ENCODE results near the gene SLC1A1. TPM values are rescaled to one million over a fixed set of nuclear protein-coding genes. Genes with fewer than 3 reads are reported as not detected.

Gene SLC1A1
- total RNA-seq, 1 experiment from 2014 or later, result 0.05 TPM

GRCh38 chr9:4550777-4551484, 60.7 kb downstream of the SLC1A1 start:
- POLR2A ChIA-PET, result no interaction called here
- intact Hi-C loops (cut with micrococcal nuclease; ENCODE audit: unreplicated experiment) (no loop called here), in situ Hi-C loops (cut with HindIII; ENCODE audit: low pct_unique_long_range_greater_than_20kb, low sequenced_read_pairs) (no loop called here)

GRCh38 chr9:4553951-4554381, 63.7 kb downstream of the SLC1A1 start:
- in situ Hi-C loops (cut with HindIII; ENCODE audit: low pct_unique_long_range_greater_than_20kb, low sequenced_read_pairs), result no loop called here
- Histone ChIP-seq H3K4me1 (ENCODE audit: control insufficient read depth, insufficient read depth, low read length) (no peaks in the 10 kb centered on the region), H3K4me3 (ENCODE audit: low read depth in 2 of 2, low read length in 2 of 2) (no peak overlapping the region), H3K27me3 (ENCODE audit: control insufficient read depth, insufficient read depth, low read length) (no peaks in the 10 kb centered on the region), H3K36me3 (ENCODE audit: control insufficient read depth, insufficient read depth, low read length) (no peaks in the 10 kb centered on the region), H3K27ac (ENCODE audit: low read length) (no peak overlapping the region), H3K9me3 (ENCODE audit: control insufficient read depth, insufficient read depth, low read depth, low read length) (no peaks in the 10 kb centered on the region)
- DNase-seq (ENCODE audit: low read depth, low spot score) (no peak), ATAC-seq (no peak)
- no TSS peak for BruUV-seq (replicated peaks)
- TF ChIP-seq SIN3A (IDR thresholded peaks at IDR 0.05; ENCODE audit: borderline replicate concordance, insufficient read depth, low read depth, low read length) (no peak), POLR2AphosphoS5 (IDR thresholded peaks at IDR 0.05; ENCODE audit: low read depth, low read length) (no peak), CTCF (IDR thresholded peaks at IDR 0.05) (no peak), REST (IDR thresholded peaks at IDR 0.05; ENCODE audit: insufficient read depth in 1 of 2, low read depth in 2 of 2, low read length in 1 of 2) (no peak), TCF7L2 (IDR thresholded peaks at IDR 0.05; ENCODE audit: low read depth, low read length) (no peak)
- ChIA-PET POLR2A (no interaction called here), CTCF (no interaction called here)
- intact Hi-C loops (cut with micrococcal nuclease; ENCODE audit: unreplicated experiment), result no loop called here

More at GRCh38 chr9:4550777-4551484, 60.7 kb downstream of the SLC1A1 start:
- no TSS peak for BruUV-seq (replicated peaks)
- no peaks in the 10 kb centered on the region for H3K9me3 ChIP-seq (ENCODE audit: control insufficient read depth, insufficient read depth, low read depth, low read length)
- no peak overlapping the region for H3K27ac ChIP-seq (ENCODE audit: low read length)
- H3K4me3 ChIP-seq (ENCODE audit: low read depth in 2 of 2, low read length in 2 of 2), result no peak overlapping the region
- no peak for TF ChIP-seq SIN3A (IDR thresholded peaks at IDR 0.05; ENCODE audit: borderline replicate concordance, insufficient read depth, low read depth, low read length)
- no peak for TF ChIP-seq POLR2AphosphoS5 (IDR thresholded peaks at IDR 0.05; ENCODE audit: low read depth, low read length)
- no peak for TF ChIP-seq CTCF (IDR thresholded peaks at IDR 0.05)
- no peak for TF ChIP-seq TCF7L2 (IDR thresholded peaks at IDR 0.05; ENCODE audit: low read depth, low read length)
- TF ChIP-seq REST (IDR thresholded peaks at IDR 0.05; ENCODE audit: insufficient read depth in 1 of 2, low read depth in 2 of 2, low read length in 1 of 2), result no peak
- no peaks in the 10 kb centered on the region for H3K4me1 ChIP-seq (ENCODE audit: control insufficient read depth, insufficient read depth, low read length)
- H3K27me3 ChIP-seq (ENCODE audit: control insufficient read depth, insufficient read depth, low read length), result no peaks in the 10 kb centered on the region
- no peak for ATAC-seq
- no peak for DNase-seq (ENCODE audit: low read depth, low spot score)
- no peaks in the 10 kb centered on the region for H3K36me3 ChIP-seq (ENCODE audit: control insufficient read depth, insufficient read depth, low read length)
- CTCF ChIA-PET, result no interaction called here

All from Panc1 (cell line).